ENCODE measurements around the gene HLA-DPA1.

HLA-DPA1 gene

DNA sequence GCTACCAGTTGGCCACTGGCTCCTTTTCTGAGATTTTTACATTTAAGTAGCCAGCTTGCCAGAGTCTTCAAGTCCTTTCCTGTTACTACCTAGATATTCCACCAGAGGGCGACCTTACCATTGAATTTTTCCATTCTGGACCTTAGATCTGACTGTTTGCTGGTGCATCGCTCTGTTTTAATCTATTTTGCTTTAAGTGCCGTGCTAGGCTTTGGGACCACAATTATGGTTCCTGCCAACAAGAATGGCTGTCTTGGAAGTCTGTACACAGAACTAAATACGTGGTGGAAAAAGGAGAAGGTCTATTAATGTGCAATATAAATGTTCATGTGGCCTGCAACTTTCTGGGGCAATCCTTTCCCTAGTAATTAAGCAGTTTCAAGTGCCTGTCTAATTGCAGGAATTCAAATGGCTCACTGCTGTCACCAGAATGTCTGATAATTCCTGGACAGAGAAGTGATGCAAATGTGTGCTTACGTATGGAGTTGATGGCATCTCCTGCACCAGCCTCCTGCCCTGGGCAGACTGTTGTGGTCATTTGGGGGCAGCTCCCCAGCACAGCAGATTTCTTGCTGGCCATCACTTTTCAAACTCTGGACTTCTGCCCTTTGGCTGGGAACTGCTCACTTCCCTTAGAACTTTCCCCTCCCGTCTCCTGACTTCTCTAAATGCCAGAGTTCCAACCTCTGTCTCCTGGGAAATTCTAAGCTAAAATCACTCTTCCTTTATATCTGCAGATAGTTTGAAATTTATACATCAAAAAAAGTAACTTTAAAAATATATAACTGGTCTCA is 58.4 kb downstream of the HLA-DPA1 start:
- TF ChIP-seq, protein P1, sequence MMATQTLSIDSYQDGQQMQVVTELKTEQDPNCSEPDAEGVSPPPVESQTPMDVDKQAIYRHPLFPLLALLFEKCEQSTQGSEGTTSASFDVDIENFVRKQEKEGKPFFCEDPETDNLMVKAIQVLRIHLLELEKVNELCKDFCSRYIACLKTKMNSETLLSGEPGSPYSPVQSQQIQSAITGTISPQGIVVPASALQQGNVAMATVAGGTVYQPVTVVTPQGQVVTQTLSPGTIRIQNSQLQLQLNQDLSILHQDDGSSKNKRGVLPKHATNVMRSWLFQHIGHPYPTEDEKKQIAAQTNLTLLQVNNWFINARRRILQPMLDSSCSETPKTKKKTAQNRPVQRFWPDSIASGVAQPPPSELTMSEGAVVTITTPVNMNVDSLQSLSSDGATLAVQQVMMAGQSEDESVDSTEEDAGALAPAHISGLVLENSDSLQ (IDR thresholded peaks at IDR 0.05), result no peak
- no peak for TF ChIP-seq ZNF384 (IDR thresholded peaks at IDR 0.05)
- TF ChIP-seq FOXA1 (IDR thresholded peaks at IDR 0.05), result no peak
- TF ChIP-seq FOXK2 (IDR thresholded peaks at IDR 0.05), result no peak
- no peak for TF ChIP-seq CTBP1 (IDR thresholded peaks at IDR 0.05; ENCODE audit: borderline replicate concordance)
- TF ChIP-seq SP1 (IDR thresholded peaks at IDR 0.05), result no peak
- no peak for TF ChIP-seq SUZ12 (IDR thresholded peaks at IDR 0.05)
- TF ChIP-seq HDGF (IDR thresholded peaks at IDR 0.05; ENCODE audit: borderline replicate concordance), result no peak
- CTCF ChIA-PET, result interaction anchor here (0.7 to 1.2 kb wide), 8 partner anchors 13 to 250 kb away, joined by 3 to 5 read pairs (median 3); partner anchors contain the start of gene HLA-DPA1
- DNase-seq (ENCODE audit: extremely low spot score), result peak; percentile 72
- POLR2A ChIA-PET, result no interaction called here
